GM12801 (cell line): ENCODE measurements around the gene MAP4K3.

ENCODE experiments used
- CTCF ChIP-seq: IDR thresholded peaks from one replicate; pipeline ENCODE4 v1.5.1; 2011; ENCODE audit warnings: control low read depth; ENCODE audit not compliant: insufficient read length; ENCODE audit errors: extremely low read depth

The MAP4K3 gene

GRCh38 chr2:39443009-39443408, 5.9 kb upstream of the MAP4K3 start:
- no peak for TF ChIP-seq CTCF

- no peak for TF ChIP-seq CTCF
Measured at GRCh38 chr2:39437522-39438296, 624 bp upstream of the MAP4K3 start.

- no peak for TF ChIP-seq CTCF
Measured at GRCh38 chr2:39435741-39436591, 1.1 kb downstream of the MAP4K3 start.

- no peak for TF ChIP-seq CTCF
Measured at GRCh38 chr2:39435234-39435633, 1.9 kb downstream of the MAP4K3 start.

DNA sequence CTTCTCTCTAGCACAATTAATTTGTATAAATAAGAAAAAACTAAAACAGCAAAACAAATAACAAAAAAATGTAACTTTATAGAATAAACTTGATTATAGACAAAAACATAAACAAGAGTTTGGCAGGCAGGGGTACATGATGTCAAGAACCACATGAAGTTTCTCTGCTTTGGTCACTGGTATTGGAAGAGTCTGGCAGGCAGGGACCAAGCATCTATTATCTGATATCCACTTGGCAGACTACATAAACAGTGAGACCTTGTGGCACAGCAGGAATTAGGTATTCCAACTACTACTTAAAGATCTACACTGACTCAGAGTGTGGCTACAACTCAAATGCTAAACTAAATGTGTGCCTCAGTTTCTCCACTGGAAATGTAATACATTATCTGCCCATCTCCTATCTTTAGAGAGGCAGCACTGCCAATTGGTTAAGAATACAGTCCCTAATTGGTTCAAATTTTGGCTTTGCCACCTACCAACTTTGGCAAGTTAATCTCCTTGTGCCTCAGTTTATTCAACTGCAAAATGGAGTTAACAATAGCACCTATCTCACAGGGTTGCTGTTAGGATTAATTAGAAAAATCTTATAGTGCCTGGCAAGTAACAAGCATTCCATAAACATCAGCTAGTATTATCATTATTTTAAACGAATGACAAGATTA, 2.7 kb downstream of the MAP4K3 start:
- TF ChIP-seq CTCF: no peak

- TF ChIP-seq CTCF: no peak
Measured at GRCh38 chr2:39433586-39434195, 3.4 kb downstream of the MAP4K3 start.

- TF ChIP-seq CTCF: no peak
Measured at GRCh38 chr2:39432701-39433100, 4.4 kb downstream of the MAP4K3 start.
